Esophagus squamous epithelium (tissue), 5 donors: ENCODE data around the gene LRRC8C. TPM values are rescaled to one million over a fixed set of nuclear protein-coding genes. Genes with fewer than 3 reads are reported as not detected.

ENCODE experiments used
- DNase-seq: peaks from one replicate; lab custom pipeline; 2025; lab: John Stamatoyannopoulos, UW
- H3K27ac ChIP-seq, 4 donors: fragments of 200-600 bp; sonication (generic); one replicate each; pipeline ENCODE4 v1.5.1; 2016 to 2019; ENCODE audit warnings: mild to moderate bottlenecking in 1 of 4
- H3K27me3 ChIP-seq, 4 donors: fragments of 200-600 bp; sonication (generic); 1 replicate in 3 of 4; 2 replicates in 1 of 4; pipeline versions ENCODE4 v1.5.1 to v1.6.0; 2017 to 2021; ENCODE audit warnings: antibody characterized with exemption in 1 of 4
- H3K36me3 ChIP-seq, 3 donors: fragments of 200-600 bp; sonication (generic); one replicate each; pipeline ENCODE4 v1.5.1; 2016 to 2019
- H3K4me1 ChIP-seq, 3 donors: fragments of 200-600 bp; sonication (generic); one replicate each; pipeline ENCODE4 v1.5.1; 2017 to 2019
- H3K4me3 ChIP-seq, 4 donors: fragments of 200-600 bp; sonication (generic); 1 replicate in 3 of 4; 2 replicates in 1 of 4; pipeline ENCODE4 v1.5.1; 2016 to 2019; ENCODE audit warnings: mild to moderate bottlenecking in 2 of 4, moderate library complexity in 1 of 4
- H3K9me3 ChIP-seq, 3 donors: fragments of 200-600 bp; sonication (generic); one replicate each; pipeline ENCODE4 v1.5.1; 2016 to 2019
- POLR2A ChIP-seq, 4 donors: fragments of 450-650 bp; IDR thresholded peaks; one replicate each; pipeline ENCODE4 v1.6.1; 2017; ENCODE audit warnings: antibody characterized with exemption in 4 of 4, mild to moderate bottlenecking in 4 of 4, moderate library complexity in 3 of 4
- WGBS, 2 donors: methylation state at CpG; one replicate each; pipeline ENCODE4 v1.1.5; 2018; 5-methylcytosine and 5-hydroxymethylcytosine counted together
- intact Hi-C: fragments of 100-400 bp; cut with DNase I; formaldehyde crosslinking; loops from one replicate; pipeline ENCODE4 v1.15.0; 2022
- total RNA-seq, 4 donors: library from RNA; depleted of rRNA; stranded (reverse); fragments of >200 nt; gene quantifications; one replicate each; pipeline ENCODE4 v1.1.0, GENCODE V29; 2016
- TF ChIP-seq, protein P1 (sequence below), 6 experiments: fragments of 450-650 bp in 4 of 6; fragments of 200-600 bp in 2 of 6; sonication (generic) in 2 of 6; IDR thresholded peaks; one replicate each; pipeline ENCODE4 v1.5.1; 2016 to 2019; ENCODE audit warnings: antibody characterized with exemption in 6 of 6, mild to moderate bottlenecking in 4 of 6, moderate library complexity in 4 of 6
- donor health status: DM: yes; HTN: yes; CAD: no.

LRRC8C gene
- total RNA-seq, 4 donors from 2014 or later, result 1.4 to 5.0 (median 3.2) TPM

DNA sequence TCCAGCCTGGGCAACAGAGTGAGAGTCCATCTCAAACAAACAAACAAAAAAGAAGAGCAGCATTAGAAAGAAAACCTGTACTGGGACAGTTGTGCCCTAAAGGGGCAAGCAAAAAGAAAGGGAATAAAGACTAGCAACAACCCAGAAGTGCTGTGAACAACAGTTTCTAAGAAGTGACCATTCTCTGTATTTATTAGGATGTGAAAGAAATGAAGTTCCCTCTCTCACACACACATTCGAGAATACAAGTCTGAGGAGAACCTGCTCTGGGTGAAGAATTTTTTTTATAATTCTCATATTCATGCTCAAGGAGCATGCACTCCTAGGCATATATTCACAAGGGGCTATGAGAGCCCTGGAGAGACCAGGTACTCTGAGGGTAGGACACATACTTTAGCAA, 128.4 kb downstream of the LRRC8C start:
- no peaks in the 10 kb centered on the region for H3K36me3 ChIP-seq
- no peaks in the 10 kb centered on the region for H3K9me3 ChIP-seq
- H3K27ac ChIP-seq, result no peak overlapping the region
- TF ChIP-seq, protein P1, sequence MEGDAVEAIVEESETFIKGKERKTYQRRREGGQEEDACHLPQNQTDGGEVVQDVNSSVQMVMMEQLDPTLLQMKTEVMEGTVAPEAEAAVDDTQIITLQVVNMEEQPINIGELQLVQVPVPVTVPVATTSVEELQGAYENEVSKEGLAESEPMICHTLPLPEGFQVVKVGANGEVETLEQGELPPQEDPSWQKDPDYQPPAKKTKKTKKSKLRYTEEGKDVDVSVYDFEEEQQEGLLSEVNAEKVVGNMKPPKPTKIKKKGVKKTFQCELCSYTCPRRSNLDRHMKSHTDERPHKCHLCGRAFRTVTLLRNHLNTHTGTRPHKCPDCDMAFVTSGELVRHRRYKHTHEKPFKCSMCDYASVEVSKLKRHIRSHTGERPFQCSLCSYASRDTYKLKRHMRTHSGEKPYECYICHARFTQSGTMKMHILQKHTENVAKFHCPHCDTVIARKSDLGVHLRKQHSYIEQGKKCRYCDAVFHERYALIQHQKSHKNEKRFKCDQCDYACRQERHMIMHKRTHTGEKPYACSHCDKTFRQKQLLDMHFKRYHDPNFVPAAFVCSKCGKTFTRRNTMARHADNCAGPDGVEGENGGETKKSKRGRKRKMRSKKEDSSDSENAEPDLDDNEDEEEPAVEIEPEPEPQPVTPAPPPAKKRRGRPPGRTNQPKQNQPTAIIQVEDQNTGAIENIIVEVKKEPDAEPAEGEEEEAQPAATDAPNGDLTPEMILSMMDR (IDR thresholded peaks at IDR 0.05), result no peak
- TF ChIP-seq POLR2A (IDR thresholded peaks at IDR 0.05), result no peak
- intact Hi-C loops, result loop anchor here (5.0 kb wide), 2 partner anchors 129 to 279 kb away; partner anchors contain the start of gene LRRC8C
- no peak for DNase-seq
- H3K27me3 ChIP-seq, result peaks cover 0 to 4% (median 0%) of the 10 kb centered on the region in 4 donors
- WGBS, 2 donors, result 83 to 94% methylated on average over 1 of the region's 1 CpG
- H3K4me3 ChIP-seq, result no peak overlapping the region
- peaks cover 6 to 38% (median 23%) of the 10 kb centered on the region in 3 donors for H3K4me1 ChIP-seq

DNA sequence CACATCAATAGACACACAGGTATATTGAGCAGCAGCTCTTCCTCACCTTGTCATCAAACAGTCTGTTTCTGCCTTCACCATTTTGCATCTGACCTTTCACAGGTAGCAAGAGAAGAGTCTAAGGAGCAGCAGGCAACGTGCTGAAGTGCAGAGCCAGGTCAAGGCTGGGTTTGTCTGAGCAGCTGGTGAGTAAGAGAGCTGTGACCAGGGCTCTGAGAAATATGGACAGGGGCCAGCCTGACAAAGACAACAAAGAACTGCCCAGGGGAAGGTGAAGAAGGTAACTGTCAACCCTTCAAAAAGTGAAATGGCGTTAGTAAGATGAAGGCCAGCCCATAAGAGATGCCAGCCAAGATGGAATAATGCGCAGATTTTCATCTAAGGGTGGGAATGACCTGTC, 129.0 kb downstream of the LRRC8C start:
- Histone ChIP-seq H3K27me3 (no peaks in the 10 kb centered on the region), H3K9me3 (no peaks in the 10 kb centered on the region), H3K27ac (peak overlapping the region in 2 of 4 donors; percentile 69 to 76), H3K4me1 (peaks cover 6 to 38% (median 23%) of the 10 kb centered on the region in 3 donors), H3K4me3 (no peak overlapping the region), H3K36me3 (no peaks in the 10 kb centered on the region)
- intact Hi-C loops, result loop anchor here (5.0 kb wide), 2 partner anchors 130 to 280 kb away; partner anchors contain the start of gene LRRC8C
- TF ChIP-seq, protein P1 (IDR thresholded peaks at IDR 0.05), result no peak
- TF ChIP-seq POLR2A (IDR thresholded peaks at IDR 0.05), result no peak
- WGBS, 2 donors, result 86 to 89% methylated on average over 2 to 3 of the region's 3 CpGs
- DNase-seq, result no peak

DNA sequence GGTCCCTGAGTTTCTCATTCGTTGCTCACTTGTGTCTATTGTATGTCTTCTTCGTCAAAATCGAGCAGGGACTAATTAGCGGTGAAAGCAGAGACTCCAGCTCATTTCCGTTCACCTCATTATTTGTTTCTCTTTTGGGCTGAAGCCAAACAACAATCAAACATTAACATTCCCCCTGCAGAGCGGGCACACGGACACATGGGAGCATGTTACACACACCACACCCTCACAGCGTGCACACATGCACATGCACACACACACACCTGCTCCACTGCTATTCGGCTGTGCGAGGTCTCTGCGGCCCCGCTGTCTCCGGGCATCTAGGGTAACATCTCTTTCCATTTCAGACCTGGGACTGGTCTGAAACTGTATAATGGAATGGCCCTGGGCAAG, 129.5 kb downstream of the LRRC8C start:
- H3K27me3 ChIP-seq, result no peaks in the 10 kb centered on the region
- no peak for TF ChIP-seq POLR2A (IDR thresholded peaks at IDR 0.05)
- TF ChIP-seq, protein P1 (IDR thresholded peaks at IDR 0.05), result no peak
- intact Hi-C loops, result loop anchor here (5.0 kb wide), 2 partner anchors 130 to 280 kb away; partner anchors contain the start of gene LRRC8C
- no peak for DNase-seq
- no peaks in the 10 kb centered on the region for H3K9me3 ChIP-seq
- WGBS, 2 donors, result 53 to 66% methylated on average over 8 to 13 of the region's 13 CpGs
- H3K27ac ChIP-seq, result peak overlapping the region in 2 of 4 donors; percentile 69 to 76
- no peaks in the 10 kb centered on the region for H3K36me3 ChIP-seq
- H3K4me3 ChIP-seq, result peak overlapping the region in 3 of 4 donors; percentile 44 to 62 (median 49)
- peaks cover 6 to 38% (median 23%) of the 10 kb centered on the region in 3 donors for H3K4me1 ChIP-seq

DNA sequence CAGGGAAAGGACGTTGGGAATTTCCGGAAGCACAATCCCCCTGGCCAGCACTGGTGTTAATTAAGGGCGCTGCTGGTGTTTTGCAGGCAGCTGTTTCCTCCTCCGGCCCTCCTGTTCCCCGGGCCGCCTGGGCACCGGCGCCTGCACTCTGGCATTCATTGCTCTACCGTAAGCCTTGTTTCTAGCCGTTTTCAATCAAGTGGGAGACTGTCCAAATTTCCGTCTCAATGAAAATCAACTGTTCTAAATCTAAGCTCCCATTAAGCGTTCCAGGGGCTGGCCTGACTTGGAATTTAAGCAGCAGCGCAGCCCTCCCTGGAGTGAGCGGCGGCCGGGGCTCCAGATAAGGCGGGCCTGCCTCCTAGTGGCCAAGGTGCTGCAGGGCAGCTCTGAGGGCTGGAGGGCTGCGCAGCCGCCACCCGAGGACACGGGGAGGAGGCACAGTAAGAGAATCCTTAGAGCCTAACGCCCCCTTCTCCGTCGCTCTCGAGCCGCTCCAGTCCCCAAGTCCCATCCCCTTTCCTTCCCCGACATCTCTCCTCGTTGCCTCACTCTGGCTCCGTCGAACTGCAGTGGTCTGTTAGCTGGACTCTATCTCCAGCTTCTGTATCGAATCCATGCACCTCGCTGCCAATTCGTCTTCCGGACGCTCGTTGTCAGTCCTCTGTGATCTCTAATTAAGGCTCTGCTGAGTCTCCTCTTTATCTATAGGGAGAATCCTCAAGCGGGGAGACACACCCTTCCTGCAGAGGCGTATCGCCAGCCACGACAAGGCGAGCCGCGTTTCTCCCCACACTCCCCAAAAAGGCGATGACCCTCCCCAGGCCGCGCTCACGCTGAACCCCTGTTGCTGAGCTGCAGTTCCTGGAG, 130.1 kb downstream of the LRRC8C start:
- no peak for TF ChIP-seq POLR2A (IDR thresholded peaks at IDR 0.05)
- TF ChIP-seq, protein P1 (IDR thresholded peaks at IDR 0.05), result peak; percentile 90 to 99 (median 98)
- peak; percentile 35 for DNase-seq
- H3K9me3 ChIP-seq, result no peaks in the 10 kb centered on the region
- peak overlapping the region in 3 of 4 donors; percentile 69 to 76 (median 70) for H3K27ac ChIP-seq
- peaks cover 6 to 34% (median 18%) of the 10 kb centered on the region in 3 donors for H3K4me1 ChIP-seq
- intact Hi-C loops, result loop anchor here (5.0 kb wide), 2 partner anchors 131 to 281 kb away; partner anchors contain the start of gene LRRC8C
- WGBS, 2 donors, result 1 to 3% methylated on average over 20 to 21 of the region's 47 CpGs
- peak overlapping the region; percentile 20 to 62 (median 46) for H3K4me3 ChIP-seq
- H3K27me3 ChIP-seq, result no peaks in the 10 kb centered on the region
- no peaks in the 10 kb centered on the region for H3K36me3 ChIP-seq

DNA sequence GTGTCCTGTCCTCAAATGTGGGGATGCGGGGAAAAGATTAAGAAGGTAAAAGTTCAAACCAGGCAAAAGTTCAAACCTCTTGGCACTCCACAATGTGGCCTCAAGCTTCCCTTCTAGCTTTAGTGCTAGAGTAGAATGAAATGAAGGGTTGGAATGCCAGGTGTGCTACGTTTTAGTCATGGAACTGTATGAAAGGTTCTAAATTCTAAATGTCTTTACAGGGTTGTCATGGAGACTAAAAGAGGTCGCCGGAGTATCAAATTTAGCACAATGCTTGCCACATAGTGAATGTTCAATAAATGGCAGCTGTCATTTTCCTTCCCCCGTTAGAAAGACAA, 130.7 kb downstream of the LRRC8C start:
- Histone ChIP-seq H3K27me3 (no peaks in the 10 kb centered on the region), H3K27ac (peak overlapping the region in 3 of 4 donors; percentile 69 to 76 (median 70)), H3K4me1 (peaks cover 6 to 28% (median 13%) of the 10 kb centered on the region in 3 donors), H3K9me3 (no peaks in the 10 kb centered on the region), H3K36me3 (no peaks in the 10 kb centered on the region), H3K4me3 (peak overlapping the region; percentile 20 to 62 (median 46))
- WGBS, 2 donors, result 45 to 47% methylated on average over 5 of the region's 5 CpGs
- DNase-seq, result no peak
- intact Hi-C loops, result loop anchor here (5.0 kb wide), 2 partner anchors 131 to 281 kb away; partner anchors contain the start of gene LRRC8C
- TF ChIP-seq, protein P1 (IDR thresholded peaks at IDR 0.05), result no peak
- no peak for TF ChIP-seq POLR2A (IDR thresholded peaks at IDR 0.05)
